GM06990 (cell line): ENCODE results near the gene ENC1.
"Not testable (repeated sequence)": the region's sequence is repeated elsewhere in the genome, so short reads cannot be mapped to it uniquely, and the experiment has no call there.

ENCODE experiments used
- DNase-seq: peaks from one replicate; pipeline ENCODE4 v3.0.0-alpha.2; 2011; ENCODE audit not compliant: insufficient read length; ENCODE audit errors: extremely low read depth
- H3K27me3 ChIP-seq: replicated peaks from 2 replicates; pipeline ENCODE4 v1.6.0; 2011; ENCODE audit warnings: low read length; ENCODE audit not compliant: control insufficient read depth, insufficient read depth
- H3K36me3 ChIP-seq: 2 replicates; pipeline ENCODE4 v1.5.1; 2011; ENCODE audit warnings: low read length; ENCODE audit not compliant: control insufficient read depth, insufficient read depth
- H3K4me3 ChIP-seq: replicated peaks from 2 replicates; pipeline ENCODE4 v1.5.1; 2011; ENCODE audit warnings: low read depth, mild to moderate bottlenecking, control low read depth, low read length
- CTCF ChIP-seq: IDR thresholded peaks from 2 replicates; pipeline ENCODE4 v1.5.1; 2011; ENCODE audit warnings: low read length, control low read depth, mild to moderate bottlenecking, inconsistent platforms; ENCODE audit not compliant: insufficient read depth, poor library complexity, severe bottlenecking

ENC1 gene

GRCh38 chr5:74679966-74680365 lies 39.4 kb upstream of the ENC1 start:
- no peaks in the 10 kb centered on the region for H3K36me3 ChIP-seq
- no peak for DNase-seq
- no peaks in the 10 kb centered on the region for H3K27me3 ChIP-seq
- no peak for TF ChIP-seq CTCF
- no peak overlapping the region for H3K4me3 ChIP-seq

- DNase-seq, H3K36me3 ChIP-seq, H3K27me3 ChIP-seq, H3K4me3 ChIP-seq: not testable (repeated sequence)
These were observed 38.8 kb upstream of the ENC1 start for GRCh38 chr5:74679300-74679699.

GRCh38 chr5:74678123-74678522 lies 37.6 kb upstream of the ENC1 start:
- H3K27me3 ChIP-seq = not testable (repeated sequence)

GRCh38 chr5:74676466-74676865 lies 35.9 kb upstream of the ENC1 start:
- H3K27me3 ChIP-seq, H3K4me3 ChIP-seq, H3K36me3 ChIP-seq, DNase-seq: not testable (repeated sequence)

More at GRCh38 chr5:74678123-74678522, 37.6 kb upstream of the ENC1 start:
- H3K4me3 ChIP-seq, H3K36me3 ChIP-seq, DNase-seq: not testable (repeated sequence)

GRCh38 chr5:74673011-74673790 lies 32.7 kb upstream of the ENC1 start:
- DNase-seq = no peak
- TF ChIP-seq CTCF = peak; percentile 9

GRCh38 chr5:74672215-74672877 lies 31.8 kb upstream of the ENC1 start:
- no peak for TF ChIP-seq CTCF
- Histone ChIP-seq H3K4me3 (no peak overlapping the region), H3K36me3 (no peaks in the 10 kb centered on the region), H3K27me3 (no peaks in the 10 kb centered on the region; the same call in 1 of the 2 replicates)
- DNase-seq = no peak

More at GRCh38 chr5:74673011-74673790, 32.7 kb upstream of the ENC1 start:
- H3K36me3 ChIP-seq = no peaks in the 10 kb centered on the region
- no peak overlapping the region for H3K4me3 ChIP-seq
- no peaks in the 10 kb centered on the region; the same call in 1 of the 2 replicates for H3K27me3 ChIP-seq

- Histone ChIP-seq H3K27me3 (no peaks in the 10 kb centered on the region; the same call in 1 of the 2 replicates), H3K36me3 (no peaks in the 10 kb centered on the region), H3K4me3 (no peak overlapping the region)
- DNase-seq = no peak
- no peak for TF ChIP-seq CTCF
These were observed 30.0 kb upstream of the ENC1 start for GRCh38 chr5:74670396-74671038.
